Esophagus squamous epithelium (tissue), 5 donors: ENCODE measurements around the gene RNASEH1. TPM values are rescaled to one million over a fixed set of nuclear protein-coding genes. Genes with fewer than 3 reads are reported as not detected.
A peak's percentile ranks its signal among the peaks of the same experiment; 100 is the strongest.

Source experiments
- DNase-seq: peaks from one replicate; lab custom pipeline; 2025; lab: John Stamatoyannopoulos, UW
- H3K27ac ChIP-seq, 4 donors: fragments of 200-600 bp; sonication (generic); one replicate each; pipeline ENCODE4 v1.5.1; 2016 to 2019; ENCODE audit warnings: mild to moderate bottlenecking in 1 of 4
- H3K27me3 ChIP-seq, 4 donors: fragments of 200-600 bp; sonication (generic); 1 replicate in 3 of 4; 2 replicates in 1 of 4; pipeline versions ENCODE4 v1.5.1 to v1.6.0; 2017 to 2021; ENCODE audit warnings: antibody characterized with exemption in 1 of 4
- H3K36me3 ChIP-seq, 3 donors: fragments of 200-600 bp; sonication (generic); one replicate each; pipeline ENCODE4 v1.5.1; 2016 to 2019
- H3K4me1 ChIP-seq, 3 donors: fragments of 200-600 bp; sonication (generic); one replicate each; pipeline ENCODE4 v1.5.1; 2017 to 2019
- H3K4me3 ChIP-seq, 4 donors: fragments of 200-600 bp; sonication (generic); 1 replicate in 3 of 4; 2 replicates in 1 of 4; pipeline ENCODE4 v1.5.1; 2016 to 2019; ENCODE audit warnings: mild to moderate bottlenecking in 2 of 4, moderate library complexity in 1 of 4
- H3K9me3 ChIP-seq, 3 donors: fragments of 200-600 bp; sonication (generic); one replicate each; pipeline ENCODE4 v1.5.1; 2016 to 2019
- CTCF ChIP-seq, 6 experiments: fragments of 450-650 bp in 4 of 6; fragments of 200-600 bp in 2 of 6; sonication (generic) in 2 of 6; IDR thresholded peaks; one replicate each; pipeline ENCODE4 v1.5.1; 2016 to 2019; ENCODE audit warnings: antibody characterized with exemption in 6 of 6, mild to moderate bottlenecking in 4 of 6, moderate library complexity in 4 of 6
- POLR2A ChIP-seq, 4 donors: fragments of 450-650 bp; IDR thresholded peaks; one replicate each; pipeline ENCODE4 v1.6.1; 2017; ENCODE audit warnings: antibody characterized with exemption in 4 of 4, mild to moderate bottlenecking in 4 of 4, moderate library complexity in 3 of 4
- WGBS, 2 donors: methylation state at CpG; one replicate each; pipeline ENCODE4 v1.1.5; 2018; 5-methylcytosine and 5-hydroxymethylcytosine counted together
- intact Hi-C: fragments of 100-400 bp; cut with DNase I; formaldehyde crosslinking; loops from one replicate; pipeline ENCODE4 v1.15.0; 2022
- total RNA-seq, 4 donors: library from RNA; depleted of rRNA; stranded (reverse); fragments of >200 nt; gene quantifications; one replicate each; pipeline ENCODE4 v1.1.0, GENCODE V29; 2016
- donor health status: DM: yes; HTN: yes; CAD: no.

Gene RNASEH1
- total RNA-seq, 4 donors from 2014 or later = 12.1 to 21.2 (median 19.0) TPM

GRCh38 chr2:3589086-3589485 is 31.0 kb upstream of the RNASEH1 start:
- no peak for DNase-seq
- H3K9me3 ChIP-seq = no peaks in the 10 kb centered on the region
- H3K36me3 ChIP-seq = peaks cover 0 to 14% (median 0%) of the 10 kb centered on the region in 3 donors
- H3K27ac ChIP-seq = no peak overlapping the region
- 85 to 87% methylated on average over 11 of the region's 11 CpGs for WGBS, 2 donors
- TF ChIP-seq CTCF (IDR thresholded peaks at IDR 0.05) = no peak
- TF ChIP-seq POLR2A (IDR thresholded peaks at IDR 0.05) = no peak
- intact Hi-C loops = no loop called here
- H3K27me3 ChIP-seq = no peaks in the 10 kb centered on the region
- peaks cover 0 to 21% (median 7%) of the 10 kb centered on the region in 3 donors for H3K4me1 ChIP-seq
- no peak overlapping the region for H3K4me3 ChIP-seq

- no peak overlapping the region for H3K4me3 ChIP-seq
- WGBS, 2 donors = 86 to 92% methylated on average over 7 of the region's 7 CpGs
- no peak for DNase-seq
- H3K4me1 ChIP-seq = peaks cover 0 to 21% (median 7%) of the 10 kb centered on the region in 3 donors
- no peak for TF ChIP-seq CTCF (IDR thresholded peaks at IDR 0.05)
- no peak for TF ChIP-seq POLR2A (IDR thresholded peaks at IDR 0.05)
- peaks cover 0 to 24% (median 0%) of the 10 kb centered on the region in 3 donors for H3K36me3 ChIP-seq
- H3K27me3 ChIP-seq = no peaks in the 10 kb centered on the region
- intact Hi-C loops = no loop called here
- no peaks in the 10 kb centered on the region for H3K9me3 ChIP-seq
- no peak overlapping the region for H3K27ac ChIP-seq
Measured at GRCh38 chr2:3588084-3588483, 30.0 kb upstream of the RNASEH1 start.

GRCh38 chr2:3587432-3587831 is 29.3 kb upstream of the RNASEH1 start:
- WGBS, 2 donors = 68 to 71% methylated on average over 6 of the region's 6 CpGs
- intact Hi-C loops = no loop called here
- no peaks in the 10 kb centered on the region for H3K27me3 ChIP-seq
- DNase-seq = no peak
- TF ChIP-seq CTCF (IDR thresholded peaks at IDR 0.05) (no peak), POLR2A (IDR thresholded peaks at IDR 0.05) (no peak)
- H3K4me3 ChIP-seq = no peak overlapping the region
- peak overlapping the region in 1 of 4 donors; percentile 14 for H3K27ac ChIP-seq
- H3K9me3 ChIP-seq = no peaks in the 10 kb centered on the region
- H3K4me1 ChIP-seq = peaks cover 0 to 21% (median 7%) of the 10 kb centered on the region in 3 donors
- peaks cover 0 to 30% (median 0%) of the 10 kb centered on the region in 3 donors for H3K36me3 ChIP-seq

GRCh38 chr2:3587021-3587420 is 28.9 kb upstream of the RNASEH1 start:
- H3K4me3 ChIP-seq = no peak overlapping the region
- 40 to 85% methylated on average over 1 to 5 of the region's 5 CpGs for WGBS, 2 donors
- no peaks in the 10 kb centered on the region for H3K27me3 ChIP-seq
- H3K4me1 ChIP-seq = peaks cover 0 to 21% (median 7%) of the 10 kb centered on the region in 3 donors
- DNase-seq = no peak
- H3K27ac ChIP-seq = peak overlapping the region in 1 of 4 donors; percentile 14
- H3K9me3 ChIP-seq = no peaks in the 10 kb centered on the region
- TF ChIP-seq CTCF (IDR thresholded peaks at IDR 0.05) = no peak
- no peak for TF ChIP-seq POLR2A (IDR thresholded peaks at IDR 0.05)
- intact Hi-C loops = no loop called here
- peaks cover 0 to 34% (median 2%) of the 10 kb centered on the region in 3 donors for H3K36me3 ChIP-seq

- H3K4me1 ChIP-seq = peaks cover 0 to 21% (median 7%) of the 10 kb centered on the region in 3 donors
- intact Hi-C loops = no loop called here
- no peaks in the 10 kb centered on the region for H3K27me3 ChIP-seq
- 82 to 88% methylated on average over 8 to 15 of the region's 16 CpGs for WGBS, 2 donors
- H3K9me3 ChIP-seq = no peaks in the 10 kb centered on the region
- H3K4me3 ChIP-seq = no peak overlapping the region
- DNase-seq = no peak
- TF ChIP-seq POLR2A (IDR thresholded peaks at IDR 0.05) (no peak), CTCF (IDR thresholded peaks at IDR 0.05) (no peak)
- H3K27ac ChIP-seq = peak overlapping the region in 3 of 4 donors; percentile 70 to 87 (median 77)
- H3K36me3 ChIP-seq = peaks cover 0 to 42% (median 10%) of the 10 kb centered on the region in 3 donors
Measured at GRCh38 chr2:3586220-3586619, 28.1 kb upstream of the RNASEH1 start.
